Measurements from ENCODE around the gene USP47.
A peak's percentile ranks its signal among the peaks of the same experiment; 100 is the strongest.

The USP47 gene

GRCh38 chr11:11841116-11841722 lies 553 bp upstream of the USP47 start:
- Histone ChIP-seq H3K36me3 (ENCODE audit: control insufficient read depth, insufficient read depth, low read length) (no peaks in the 10 kb centered on the region), H3K9ac (ENCODE audit: low read length) (peak overlapping the region; percentile 96), H3K4me3 (ENCODE audit: low read length) (peak overlapping the region; percentile 71), H3K4me1 (ENCODE audit: control insufficient read depth, insufficient read depth, low read length) (peaks cover 26% of the 10 kb centered on the region), H3K27me3 (ENCODE audit: control insufficient read depth, insufficient read depth, low read length) (no peaks in the 10 kb centered on the region), H3K27ac (ENCODE audit: low read depth, low read length) (peak overlapping the region; percentile 99)

- Histone ChIP-seq H3K9ac (ENCODE audit: low read length) (peak overlapping the region; percentile 93), H3K4me3 (ENCODE audit: low read length) (peak overlapping the region; percentile 71), H3K27me3 (ENCODE audit: control insufficient read depth, insufficient read depth, low read length) (no peaks in the 10 kb centered on the region), H3K27ac (ENCODE audit: low read depth, low read length) (peak overlapping the region; percentile 99), H3K36me3 (ENCODE audit: control insufficient read depth, insufficient read depth, low read length) (no peaks in the 10 kb centered on the region), H3K4me1 (ENCODE audit: control insufficient read depth, insufficient read depth, low read length) (peaks cover 29% of the 10 kb centered on the region)
Measured at GRCh38 chr11:11842421-11843008, 743 bp downstream of the USP47 start.

- peak overlapping the region; percentile 71 for H3K4me3 ChIP-seq (ENCODE audit: low read length)
- H3K4me1 ChIP-seq (ENCODE audit: control insufficient read depth, insufficient read depth, low read length) = peaks cover 29% of the 10 kb centered on the region
- peak overlapping the region; percentile 99 for H3K27ac ChIP-seq (ENCODE audit: low read depth, low read length)
- no peaks in the 10 kb centered on the region for H3K27me3 ChIP-seq (ENCODE audit: control insufficient read depth, insufficient read depth, low read length)
- no peaks in the 10 kb centered on the region for H3K36me3 ChIP-seq (ENCODE audit: control insufficient read depth, insufficient read depth, low read length)
- no peak overlapping the region for H3K9ac ChIP-seq (ENCODE audit: low read length)
Measured at GRCh38 chr11:11843211-11843621, 1.4 kb downstream of the USP47 start.

- H3K4me3 ChIP-seq (ENCODE audit: low read length) = peak overlapping the region; percentile 71
- no peak overlapping the region for H3K9ac ChIP-seq (ENCODE audit: low read length)
- peaks cover 31% of the 10 kb centered on the region for H3K4me1 ChIP-seq (ENCODE audit: control insufficient read depth, insufficient read depth, low read length)
- peak overlapping the region; percentile 99 for H3K27ac ChIP-seq (ENCODE audit: low read depth, low read length)
- no peaks in the 10 kb centered on the region for H3K36me3 ChIP-seq (ENCODE audit: control insufficient read depth, insufficient read depth, low read length)
- H3K27me3 ChIP-seq (ENCODE audit: control insufficient read depth, insufficient read depth, low read length) = no peaks in the 10 kb centered on the region
Measured at GRCh38 chr11:11843642-11844041, 1.9 kb downstream of the USP47 start.

GRCh38 chr11:11844272-11844671 lies 2.5 kb downstream of the USP47 start:
- Histone ChIP-seq H3K4me1 (ENCODE audit: control insufficient read depth, insufficient read depth, low read length) (peaks cover 31% of the 10 kb centered on the region), H3K9ac (ENCODE audit: low read length) (no peak overlapping the region), H3K27me3 (ENCODE audit: control insufficient read depth, insufficient read depth, low read length) (no peaks in the 10 kb centered on the region), H3K27ac (ENCODE audit: low read depth, low read length) (peak overlapping the region; percentile 99), H3K4me3 (ENCODE audit: low read length) (peak overlapping the region; percentile 42), H3K36me3 (ENCODE audit: control insufficient read depth, insufficient read depth, low read length) (no peaks in the 10 kb centered on the region)

- Histone ChIP-seq H3K27me3 (ENCODE audit: control insufficient read depth, insufficient read depth, low read length) (no peaks in the 10 kb centered on the region), H3K4me3 (ENCODE audit: low read length) (peak overlapping the region; percentile 9), H3K9ac (ENCODE audit: low read length) (no peak overlapping the region), H3K27ac (ENCODE audit: low read depth, low read length) (peak overlapping the region; percentile 99), H3K4me1 (ENCODE audit: control insufficient read depth, insufficient read depth, low read length) (peaks cover 37% of the 10 kb centered on the region), H3K36me3 (ENCODE audit: control insufficient read depth, insufficient read depth, low read length) (no peaks in the 10 kb centered on the region)
Measured at GRCh38 chr11:11845071-11845470, 3.3 kb downstream of the USP47 start.

GRCh38 chr11:11845551-11845950 lies 3.8 kb downstream of the USP47 start:
- Histone ChIP-seq H3K27me3 (ENCODE audit: control insufficient read depth, insufficient read depth, low read length) (no peaks in the 10 kb centered on the region), H3K4me3 (ENCODE audit: low read length) (no peak overlapping the region), H3K4me1 (ENCODE audit: control insufficient read depth, insufficient read depth, low read length) (peaks cover 37% of the 10 kb centered on the region), H3K27ac (ENCODE audit: low read depth, low read length) (peak overlapping the region; percentile 99), H3K9ac (ENCODE audit: low read length) (no peak overlapping the region), H3K36me3 (ENCODE audit: control insufficient read depth, insufficient read depth, low read length) (no peaks in the 10 kb centered on the region)

- no peak overlapping the region for H3K4me3 ChIP-seq (ENCODE audit: low read length)
- no peaks in the 10 kb centered on the region for H3K27me3 ChIP-seq (ENCODE audit: control insufficient read depth, insufficient read depth, low read length)
- peak overlapping the region; percentile 1 for H3K27ac ChIP-seq (ENCODE audit: low read depth, low read length)
- no peak overlapping the region for H3K9ac ChIP-seq (ENCODE audit: low read length)
- H3K4me1 ChIP-seq (ENCODE audit: control insufficient read depth, insufficient read depth, low read length) = peaks cover 34% of the 10 kb centered on the region
- no peaks in the 10 kb centered on the region for H3K36me3 ChIP-seq (ENCODE audit: control insufficient read depth, insufficient read depth, low read length)
Measured at GRCh38 chr11:11847082-11847481, 5.3 kb downstream of the USP47 start.

- Histone ChIP-seq H3K27ac (ENCODE audit: low read depth, low read length) (peak overlapping the region; percentile 57), H3K27me3 (ENCODE audit: control insufficient read depth, insufficient read depth, low read length) (no peaks in the 10 kb centered on the region), H3K4me3 (ENCODE audit: low read length) (no peak overlapping the region), H3K4me1 (ENCODE audit: control insufficient read depth, insufficient read depth, low read length) (peaks cover 38% of the 10 kb centered on the region), H3K9ac (ENCODE audit: low read length) (no peak overlapping the region), H3K36me3 (ENCODE audit: control insufficient read depth, insufficient read depth, low read length) (no peaks in the 10 kb centered on the region)
Measured at GRCh38 chr11:11848891-11849746, 7.3 kb downstream of the USP47 start.

- Histone ChIP-seq H3K27ac (ENCODE audit: low read depth, low read length) (peak overlapping the region; percentile 2), H3K36me3 (ENCODE audit: control insufficient read depth, insufficient read depth, low read length) (no peaks in the 10 kb centered on the region), H3K9ac (ENCODE audit: low read length) (no peak overlapping the region), H3K4me3 (ENCODE audit: low read length) (no peak overlapping the region), H3K4me1 (ENCODE audit: control insufficient read depth, insufficient read depth, low read length) (peaks cover 24% of the 10 kb centered on the region), H3K27me3 (ENCODE audit: control insufficient read depth, insufficient read depth, low read length) (no peaks in the 10 kb centered on the region)
Measured at GRCh38 chr11:11850668-11851067, 8.9 kb downstream of the USP47 start.

- Histone ChIP-seq H3K27ac (ENCODE audit: low read depth, low read length) (no peak overlapping the region), H3K4me3 (ENCODE audit: low read length) (no peak overlapping the region)
Measured at GRCh38 chr11:11856638-11857037, 14.9 kb downstream of the USP47 start.

GRCh38 chr11:11857769-11858168 lies 16.0 kb downstream of the USP47 start:
- H3K9ac ChIP-seq (ENCODE audit: low read length) = no peak overlapping the region
- peaks cover 10% of the 10 kb centered on the region for H3K4me1 ChIP-seq (ENCODE audit: control insufficient read depth, insufficient read depth, low read length)
- H3K4me3 ChIP-seq (ENCODE audit: low read length) = no peak overlapping the region

More at GRCh38 chr11:11856638-11857037, 14.9 kb downstream of the USP47 start:
- H3K4me1 ChIP-seq (ENCODE audit: control insufficient read depth, insufficient read depth, low read length) = peaks cover 16% of the 10 kb centered on the region
- no peak overlapping the region for H3K9ac ChIP-seq (ENCODE audit: low read length)
- H3K27me3 ChIP-seq (ENCODE audit: control insufficient read depth, insufficient read depth, low read length) = no peaks in the 10 kb centered on the region
- H3K36me3 ChIP-seq (ENCODE audit: control insufficient read depth, insufficient read depth, low read length) = no peaks in the 10 kb centered on the region

More at GRCh38 chr11:11857769-11858168, 16.0 kb downstream of the USP47 start:
- Histone ChIP-seq H3K36me3 (ENCODE audit: control insufficient read depth, insufficient read depth, low read length) (no peaks in the 10 kb centered on the region), H3K27ac (ENCODE audit: low read depth, low read length) (no peak overlapping the region), H3K27me3 (ENCODE audit: control insufficient read depth, insufficient read depth, low read length) (no peaks in the 10 kb centered on the region)
